SKM-1 treated with dmso at 0.1 percent for 144 hours (cell line): ENCODE results near the gene MPST.

Experiments
- DNase-seq: peaks from one replicate; lab custom pipeline; 2025; ENCODE audit not compliant: unreplicated experiment; lab: John Stamatoyannopoulos, UW

The MPST gene

DNA sequence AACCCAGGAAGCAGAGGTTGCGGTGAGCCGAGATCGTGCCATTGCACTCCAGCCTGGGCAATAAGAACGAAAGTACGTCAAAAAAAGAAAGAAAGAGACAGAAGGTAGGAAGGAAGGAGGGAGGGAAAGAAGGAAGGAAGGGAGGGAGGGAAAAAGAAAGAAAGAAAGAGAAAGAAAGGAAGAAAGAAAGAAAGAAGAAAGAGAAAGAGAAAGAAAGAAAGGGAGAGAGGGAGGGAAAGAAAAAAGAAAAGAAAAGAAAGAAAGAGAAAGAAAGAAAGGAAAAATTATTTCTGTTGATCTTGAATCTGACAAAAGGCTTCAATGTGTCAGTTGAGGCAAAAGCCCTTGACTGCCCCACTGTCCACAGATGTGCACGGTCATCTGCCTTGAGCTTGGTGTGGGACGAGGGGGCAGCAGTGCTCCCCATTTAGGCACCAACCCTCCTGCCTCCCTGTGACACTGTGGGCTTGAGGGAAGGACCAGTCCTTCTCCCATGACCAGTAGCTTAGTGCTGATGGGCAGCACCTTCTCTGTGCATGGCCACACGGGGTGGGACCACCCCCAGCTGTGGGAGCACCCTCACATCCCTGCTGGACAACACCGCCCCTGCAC is 56.4 kb downstream of the MPST start:
- DNase-seq, result no peak

DNA sequence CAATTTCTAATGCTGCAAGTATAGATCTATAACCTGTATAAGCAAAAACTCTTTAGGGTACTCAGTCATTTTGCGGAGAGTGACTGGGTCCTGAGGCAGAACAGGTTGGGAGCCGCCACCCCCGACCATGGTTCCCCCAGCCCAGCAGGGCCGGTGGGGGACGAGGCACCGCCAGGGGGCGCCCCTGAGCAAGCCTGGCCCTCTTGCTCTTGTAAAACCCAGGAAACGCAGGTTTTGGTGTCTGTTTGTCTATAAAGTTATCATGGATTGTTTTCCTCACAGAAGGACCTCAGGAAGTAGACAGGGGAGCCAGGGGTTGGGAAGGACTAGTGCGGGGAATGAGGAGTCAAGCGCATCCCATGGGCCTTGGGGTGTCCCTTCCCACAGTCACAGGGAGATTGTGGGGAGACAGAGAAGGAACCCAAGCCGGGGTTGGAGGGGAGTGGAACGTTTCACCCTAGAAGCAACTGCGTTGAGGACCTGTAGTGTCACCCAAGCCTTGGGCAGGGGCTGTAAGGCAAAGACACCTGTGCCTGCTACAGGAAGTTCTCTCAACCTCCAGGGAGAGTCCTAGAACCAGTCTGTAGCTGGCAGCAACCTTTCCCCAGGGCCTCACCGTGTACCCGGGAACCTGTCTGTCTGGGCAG is 58.4 kb downstream of the MPST start:
- peak; percentile 22 for DNase-seq

DNA sequence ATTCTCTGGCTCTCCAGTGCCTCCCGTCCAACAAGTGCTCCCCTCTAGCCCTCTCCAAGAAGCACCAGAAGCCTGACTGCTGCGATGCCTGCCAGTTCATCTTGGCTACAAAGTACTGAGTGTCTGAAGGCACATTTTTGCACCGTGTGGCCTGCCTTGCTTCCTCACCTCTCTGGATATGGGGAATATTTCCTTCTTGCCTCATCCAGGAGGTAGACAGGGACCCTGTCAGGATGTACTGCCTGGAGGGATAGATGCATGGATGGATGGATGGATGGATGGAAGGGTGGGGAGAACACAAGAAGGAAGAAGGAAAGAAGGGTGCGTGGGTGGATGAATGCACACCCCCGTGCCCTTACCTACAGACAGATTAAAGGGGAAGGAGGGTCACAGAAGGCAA is 59.6 kb downstream of the MPST start:
- no peak for DNase-seq
